Astrocyte (in vitro differentiated cells and primary cell): ENCODE data around the gene SDK1. TPM values are rescaled to one million over a fixed set of nuclear protein-coding genes. Genes with fewer than 3 reads are reported as not detected.

Source experiments
- DNase-seq: peaks from one replicate; pipeline ENCODE4 v3.0.0-alpha.2; 2010; ENCODE audit warnings: low read depth
- FAIRE-seq: peaks from 2 replicates; lab custom pipeline; 2011; peaks lifted over from hg19 to GRCh38; lab: Jason Lieb, UNC
- H2AFZ ChIP-seq: 2 replicates; pipeline ENCODE4 v1.6.0; 2012; ENCODE audit warnings: low read depth, low read length, inconsistent platforms
- H3K27ac ChIP-seq: 2 replicates; pipeline ENCODE4 v1.5.1; 2011; ENCODE audit warnings: low read depth, low read length, inconsistent platforms
- H3K27me3 ChIP-seq: 2 replicates; pipeline ENCODE4 v1.6.0; 2011; ENCODE audit warnings: low read length, inconsistent platforms; ENCODE audit not compliant: insufficient read depth
- H3K36me3 ChIP-seq: 2 replicates; pipeline ENCODE4 v1.5.1; 2011; ENCODE audit warnings: low read length, inconsistent platforms; ENCODE audit not compliant: insufficient read depth
- H3K4me1 ChIP-seq: 2 replicates; pipeline ENCODE4 v1.5.1; 2011; ENCODE audit warnings: low read length, inconsistent platforms; ENCODE audit not compliant: insufficient read depth
- H3K4me2 ChIP-seq: 2 replicates; pipeline ENCODE4 v1.6.0; 2012; ENCODE audit warnings: low read length, inconsistent platforms
- H3K4me3 ChIP-seq: 2 replicates; pipeline ENCODE4 v1.5.1; 2011; ENCODE audit warnings: low read depth, mild to moderate bottlenecking, low read length, inconsistent platforms; ENCODE audit not compliant: insufficient read depth
- H3K79me2 ChIP-seq: 2 replicates; pipeline ENCODE4 v1.6.0; 2012; ENCODE audit warnings: mild to moderate bottlenecking, low read length, inconsistent platforms; ENCODE audit not compliant: insufficient read depth
- H3K9ac ChIP-seq: 2 replicates; pipeline ENCODE4 v1.6.0; 2012; ENCODE audit warnings: mild to moderate bottlenecking, low read length, inconsistent platforms
- H3K9me3 ChIP-seq: 2 replicates; pipeline ENCODE4 v1.5.1; 2012; ENCODE audit warnings: low read depth, mild to moderate bottlenecking, low read length, inconsistent platforms; ENCODE audit not compliant: insufficient read depth
- H4K20me1 ChIP-seq: 2 replicates; pipeline ENCODE4 v1.6.0; 2012; ENCODE audit warnings: low read length, inconsistent platforms; ENCODE audit not compliant: insufficient read depth
- H3K27ac Mint-ChIP-seq: one replicate; pipeline ENCODE4 v1.8.0; 2021; ENCODE audit warnings: mild to moderate bottlenecking, mixed read lengths; ENCODE audit not compliant: unreplicated experiment
- H3K27me3 Mint-ChIP-seq: one replicate; pipeline ENCODE4 v1.8.0; 2021; ENCODE audit warnings: low read depth, mixed read lengths; ENCODE audit not compliant: unreplicated experiment
- H3K36me3 Mint-ChIP-seq: one replicate; pipeline ENCODE4 v1.8.0; 2021; ENCODE audit warnings: low read depth, mixed read lengths; ENCODE audit not compliant: unreplicated experiment
- H3K4me1 Mint-ChIP-seq: one replicate; pipeline ENCODE4 v1.8.0; 2021; ENCODE audit warnings: low read depth, mixed read lengths; ENCODE audit not compliant: unreplicated experiment
- H3K4me3 Mint-ChIP-seq: one replicate; pipeline ENCODE4 v1.8.0; 2021; ENCODE audit warnings: mild to moderate bottlenecking, moderate library complexity, mixed read lengths; ENCODE audit not compliant: unreplicated experiment
- H3K9me3 Mint-ChIP-seq: one replicate; pipeline ENCODE4 v1.8.0; 2021; ENCODE audit warnings: mild to moderate bottlenecking, mixed read lengths; ENCODE audit not compliant: unreplicated experiment
- CTCF ChIP-seq: IDR thresholded peaks from 2 replicates; pipeline ENCODE4 v1.5.1; 2011; ENCODE audit warnings: low read depth, mild to moderate bottlenecking, inconsistent platforms, low read length, moderate library complexity; ENCODE audit not compliant: insufficient read depth
- EZH2 ChIP-seq: IDR thresholded peaks from 2 replicates; pipeline ENCODE4 v1.6.1; 2012; ENCODE audit warnings: mild to moderate bottlenecking, low read length, inconsistent platforms; ENCODE audit not compliant: insufficient read depth
- total RNA-seq: library from RNA; stranded (reverse); gene quantifications from 2 replicates; pipeline ENCODE4 v1.2.1, GENCODE V29; 2021

Gene SDK1
- total RNA-seq, 1 donor from 2014 or later, result 4.2 TPM

- H3K9me3 ChIP-seq, result peaks cover 2% of the 10 kb centered on the region
- peaks cover 2% of the 10 kb centered on the region for H3K9me3 Mint-ChIP-seq
- H3K27me3 Mint-ChIP-seq, result peaks cover 54% of the 10 kb centered on the region
- H3K4me2 ChIP-seq, result no peak overlapping the region
- FAIRE-seq (no peak), DNase-seq (no peak)
- no peak overlapping the region for H3K4me3 ChIP-seq
- no peak overlapping the region for H2AFZ ChIP-seq
- no peak overlapping the region for H3K27ac ChIP-seq
- H3K9ac ChIP-seq, result no peak overlapping the region
- no peaks in the 10 kb centered on the region for H3K36me3 ChIP-seq
- peaks cover 4% of the 10 kb centered on the region for H3K36me3 Mint-ChIP-seq
- H3K4me1 ChIP-seq, result no peaks in the 10 kb centered on the region
- H4K20me1 ChIP-seq, result no peaks in the 10 kb centered on the region
- no peak overlapping the region for H3K4me3 Mint-ChIP-seq
- no peaks in the 10 kb centered on the region for H3K27me3 ChIP-seq
- no peak overlapping the region for H3K27ac Mint-ChIP-seq
- no peak for TF ChIP-seq CTCF
- TF ChIP-seq EZH2, result no peak
- H3K79me2 ChIP-seq, result no peaks in the 10 kb centered on the region
- H3K4me1 Mint-ChIP-seq, result no peaks in the 10 kb centered on the region
Measured at GRCh38 chr7:4174016-4174415, 873.0 kb downstream of the SDK1 start.

- no peak for FAIRE-seq
- Histone ChIP-seq H3K36me3 (no peaks in the 10 kb centered on the region), H3K9ac (no peak overlapping the region), H3K9me3 (peaks cover 2% of the 10 kb centered on the region), H3K4me2 (no peak overlapping the region), H4K20me1 (no peaks in the 10 kb centered on the region), H2AFZ (no peak overlapping the region), H3K79me2 (no peaks in the 10 kb centered on the region), H3K27me3 (no peaks in the 10 kb centered on the region), H3K27ac (no peak overlapping the region), H3K4me3 (no peak overlapping the region), H3K4me1 (no peaks in the 10 kb centered on the region)
- peaks cover 2% of the 10 kb centered on the region for H3K9me3 Mint-ChIP-seq
- no peaks in the 10 kb centered on the region for H3K4me1 Mint-ChIP-seq
- no peak overlapping the region for H3K27ac Mint-ChIP-seq
- no peak for TF ChIP-seq EZH2
- TF ChIP-seq CTCF, result no peak
- H3K4me3 Mint-ChIP-seq, result no peak overlapping the region
- H3K27me3 Mint-ChIP-seq, result peaks cover 52% of the 10 kb centered on the region
- DNase-seq, result no peak
- H3K36me3 Mint-ChIP-seq, result peaks cover 2% of the 10 kb centered on the region
Measured at GRCh38 chr7:4174451-4174850, 873.4 kb downstream of the SDK1 start.

GRCh38 chr7:4174884-4175283 is 873.8 kb downstream of the SDK1 start:
- H3K4me1 ChIP-seq, result no peaks in the 10 kb centered on the region
- Mint-ChIP-seq H3K4me3 (no peak overlapping the region), H3K9me3 (peaks cover 2% of the 10 kb centered on the region), H3K36me3 (peaks cover 2% of the 10 kb centered on the region), H3K27ac (no peak overlapping the region), H3K27me3 (peaks cover 48% of the 10 kb centered on the region), H3K4me1 (no peaks in the 10 kb centered on the region)
- no peaks in the 10 kb centered on the region for H3K27me3 ChIP-seq
- no peak for DNase-seq
- H3K4me2 ChIP-seq, result no peak overlapping the region
- peaks cover 2% of the 10 kb centered on the region for H3K9me3 ChIP-seq
- H3K36me3 ChIP-seq, result no peaks in the 10 kb centered on the region
- TF ChIP-seq CTCF (no peak), EZH2 (no peak)
- H3K4me3 ChIP-seq, result no peak overlapping the region
- no peak overlapping the region for H3K9ac ChIP-seq
- FAIRE-seq, result no peak
- no peak overlapping the region for H2AFZ ChIP-seq
- H3K79me2 ChIP-seq, result no peaks in the 10 kb centered on the region
- H3K27ac ChIP-seq, result no peak overlapping the region
- no peaks in the 10 kb centered on the region for H4K20me1 ChIP-seq
